ENCODE data around the gene NENF.

GRCh38 chr1:212451416-212452322 lies 18.9 kb downstream of the NENF start:
- TF ChIP-seq RFX5 (IDR thresholded peaks at IDR 0.05; ENCODE audit: low read length), result no peak
- TF ChIP-seq, protein P1, sequence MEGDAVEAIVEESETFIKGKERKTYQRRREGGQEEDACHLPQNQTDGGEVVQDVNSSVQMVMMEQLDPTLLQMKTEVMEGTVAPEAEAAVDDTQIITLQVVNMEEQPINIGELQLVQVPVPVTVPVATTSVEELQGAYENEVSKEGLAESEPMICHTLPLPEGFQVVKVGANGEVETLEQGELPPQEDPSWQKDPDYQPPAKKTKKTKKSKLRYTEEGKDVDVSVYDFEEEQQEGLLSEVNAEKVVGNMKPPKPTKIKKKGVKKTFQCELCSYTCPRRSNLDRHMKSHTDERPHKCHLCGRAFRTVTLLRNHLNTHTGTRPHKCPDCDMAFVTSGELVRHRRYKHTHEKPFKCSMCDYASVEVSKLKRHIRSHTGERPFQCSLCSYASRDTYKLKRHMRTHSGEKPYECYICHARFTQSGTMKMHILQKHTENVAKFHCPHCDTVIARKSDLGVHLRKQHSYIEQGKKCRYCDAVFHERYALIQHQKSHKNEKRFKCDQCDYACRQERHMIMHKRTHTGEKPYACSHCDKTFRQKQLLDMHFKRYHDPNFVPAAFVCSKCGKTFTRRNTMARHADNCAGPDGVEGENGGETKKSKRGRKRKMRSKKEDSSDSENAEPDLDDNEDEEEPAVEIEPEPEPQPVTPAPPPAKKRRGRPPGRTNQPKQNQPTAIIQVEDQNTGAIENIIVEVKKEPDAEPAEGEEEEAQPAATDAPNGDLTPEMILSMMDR (IDR thresholded peaks at IDR 0.05), result no peak
- no peak for TF ChIP-seq ZBTB33 (IDR thresholded peaks at IDR 0.05; ENCODE audit: borderline replicate concordance, low read depth)
- TF ChIP-seq FOXJ3 (CRISPR knock-in tag; IDR thresholded peaks at IDR 0.05), result no peak
- no peak for TF ChIP-seq NRF1 (IDR thresholded peaks at IDR 0.05; ENCODE audit: low read depth, low read length)
- TF ChIP-seq FOXM1 (IDR thresholded peaks at IDR 0.05; ENCODE audit: low read depth), result no peak
- no peak for TF ChIP-seq SMC3 (IDR thresholded peaks at IDR 0.05; ENCODE audit: low read depth, low read length)

All from SK-N-SH (cell line).